SK-N-SH (cell line): Measurements from ENCODE around the gene TARS1.

Source experiments
- CHD2 ChIP-seq: fragments of 150-350 bp; IDR thresholded peaks from 2 replicates; pipeline ENCODE4 v1.6.1; 2018; ENCODE audit warnings: low read length; ENCODE audit not compliant: partially characterized antibody
- CTCF ChIP-seq: fragments of 200-600 bp; sonication (generic); IDR thresholded peaks from 2 replicates; pipeline ENCODE4 v1.6.1; 2017; ENCODE audit warnings: antibody characterized with exemption, mild to moderate bottlenecking, moderate library complexity
- ELF1 ChIP-seq: IDR thresholded peaks from 2 replicates; pipeline ENCODE4 v1.4.0; 2012
- FOSL2 ChIP-seq: IDR thresholded peaks from 2 replicates; pipeline ENCODE4 v1.4.0; 2012; ENCODE audit warnings: low read depth, mild to moderate bottlenecking, moderate library complexity, borderline replicate concordance
- JUND ChIP-seq: IDR thresholded peaks from 2 replicates; pipeline ENCODE4 v1.4.0; 2012
- MAX ChIP-seq: IDR thresholded peaks from 2 replicates; pipeline ENCODE4 v1.4.0; 2012; ENCODE audit warnings: low read depth
- POLR2AphosphoS5 ChIP-seq: IDR thresholded peaks from 2 replicates; pipeline ENCODE4 v1.6.1; 2012; ENCODE audit warnings: low read depth, low read length
- RAD21 ChIP-seq: IDR thresholded peaks from 2 replicates; pipeline ENCODE4 v1.6.1; 2012; ENCODE audit warnings: mild to moderate bottlenecking, low read length
- RCOR1 ChIP-seq: fragments of 150-350 bp; IDR thresholded peaks from 2 replicates; pipeline ENCODE4 v1.6.1; 2017; ENCODE audit warnings: antibody characterized with exemption, low read length
- REST ChIP-seq: IDR thresholded peaks from 2 replicates; pipeline ENCODE4 v1.6.1; 2012; ENCODE audit warnings: mild to moderate bottlenecking, low read depth, low read length, moderate library complexity
- RFX5 ChIP-seq: IDR thresholded peaks from 2 replicates; pipeline ENCODE4 v1.6.1; 2012; ENCODE audit warnings: mild to moderate bottlenecking, improper control_type of control experiment, low read length
- USF2 ChIP-seq: fragments of 150-350 bp; IDR thresholded peaks from 2 replicates; pipeline ENCODE4 v1.6.1; 2017; ENCODE audit warnings: antibody characterized with exemption, low read length, low read depth, borderline replicate concordance
- YY1 ChIP-seq: IDR thresholded peaks from 2 replicates; pipeline ENCODE4 v1.4.0; 2012; ENCODE audit warnings: low read depth, mild to moderate bottlenecking

- no peak for TF ChIP-seq CTCF
- no peak for TF ChIP-seq CHD2
- TF ChIP-seq USF2, result no peak
- TF ChIP-seq RFX5, result no peak
- no peak for TF ChIP-seq MAX
- TF ChIP-seq YY1, result no peak
- TF ChIP-seq POLR2AphosphoS5, result no peak
- TF ChIP-seq JUND, result no peak
- no peak for TF ChIP-seq REST
- no peak for TF ChIP-seq RAD21
- no peak for TF ChIP-seq RCOR1
- no peak for TF ChIP-seq ELF1
- TF ChIP-seq FOSL2, result no peak
Measured at GRCh38 chr5:33400675-33401074, 40.1 kb upstream of the TARS1 start.
